Stimulated activated CD8-positive, alpha-beta memory T cell treated with anti-CD3 and anti-CD28 coated beads, Interleukin-15, amount 100 ng/mL, for 48 hours (primary cell): Measurements from ENCODE around the gene BACE2.
"Not testable (repeated sequence)": the region's sequence is repeated elsewhere in the genome, so short reads cannot be mapped to it uniquely, and the experiment has no call there.

Experiments
- DNase-seq, 2 donors: peaks; one replicate each; pipeline ENCODE4 v3.0.0-alpha.2; 2020; ENCODE audit warnings: low read depth in 2 of 2

The BACE2 gene

DNA sequence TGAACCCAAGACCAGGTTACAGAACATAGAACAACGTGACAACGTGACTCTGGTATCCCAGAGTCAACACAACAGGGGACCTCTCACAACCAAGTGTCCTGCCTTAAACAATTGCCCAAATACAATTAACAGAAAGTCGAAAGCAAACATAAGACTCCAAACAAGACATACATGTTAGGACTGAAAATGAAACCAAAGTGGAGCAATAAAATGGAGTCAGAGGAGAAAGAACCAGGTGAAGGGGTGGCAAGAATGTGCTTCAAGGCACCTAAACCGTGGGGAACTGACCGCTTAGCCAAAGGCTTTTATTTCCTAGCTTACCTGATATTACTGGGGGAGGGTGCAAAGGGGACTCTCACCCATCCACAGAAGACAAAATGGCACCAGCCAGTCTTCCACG, 17.8 kb downstream of the BACE2 start:
- DNase-seq = no peak

- no peak for DNase-seq
Measured at GRCh38 chr21:41186755-41187536, 19.0 kb downstream of the BACE2 start.

DNA sequence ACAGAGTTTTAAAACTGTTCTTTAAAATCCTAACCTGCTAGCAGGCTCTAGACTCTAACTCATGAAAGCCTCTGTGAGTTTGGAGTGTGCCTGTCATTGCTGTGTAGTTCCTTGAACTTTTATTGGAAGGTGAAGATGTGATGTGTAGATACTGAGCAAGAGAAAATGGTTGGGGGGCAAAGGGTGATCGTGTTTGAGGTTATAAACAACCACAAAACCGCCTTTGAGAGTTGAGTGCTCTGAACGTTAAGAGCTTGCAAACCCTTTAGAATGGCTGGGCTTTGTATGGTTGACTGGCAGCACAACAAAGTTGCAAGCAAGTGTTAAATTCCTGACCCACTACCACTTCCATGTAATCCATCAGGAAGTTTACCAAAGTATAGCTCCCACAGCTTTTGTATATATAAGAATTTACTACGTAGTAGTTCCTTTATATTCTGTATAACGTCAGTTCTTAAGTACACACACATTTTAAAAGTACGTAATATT, 19.6 kb downstream of the BACE2 start:
- DNase-seq = no peak

GRCh38 chr21:41188486-41189149, 20.7 kb downstream of the BACE2 start:
- no peak for DNase-seq

DNA sequence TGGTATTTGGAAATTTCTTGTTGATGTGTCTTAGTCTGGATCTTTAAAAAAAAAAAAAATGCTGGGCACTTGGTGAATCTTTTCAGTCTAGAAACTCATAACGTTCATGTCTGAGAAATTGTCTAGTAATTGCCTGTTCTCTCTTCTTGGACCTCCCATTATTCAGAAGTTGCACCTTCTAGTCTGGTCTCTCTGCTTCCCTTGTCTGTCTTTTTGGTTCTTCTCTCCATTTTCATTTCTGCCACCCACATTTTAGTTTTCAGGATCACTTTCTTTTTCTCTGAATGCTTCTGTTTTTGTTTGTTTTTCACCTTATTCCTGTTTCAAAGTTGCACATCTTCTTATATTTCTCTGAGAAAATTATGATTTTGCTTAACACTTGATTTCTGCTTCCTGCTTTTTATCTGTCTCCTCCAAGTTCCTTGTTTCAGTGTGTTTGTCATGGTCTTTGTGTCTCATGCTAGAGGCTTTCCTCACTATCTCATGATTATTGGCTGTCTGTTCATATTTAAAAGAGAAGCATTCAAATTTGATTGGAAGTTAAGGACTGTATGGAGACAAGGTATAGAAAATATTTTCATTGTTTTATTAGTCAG, 21.3 kb downstream of the BACE2 start:
- no peak for DNase-seq

DNA sequence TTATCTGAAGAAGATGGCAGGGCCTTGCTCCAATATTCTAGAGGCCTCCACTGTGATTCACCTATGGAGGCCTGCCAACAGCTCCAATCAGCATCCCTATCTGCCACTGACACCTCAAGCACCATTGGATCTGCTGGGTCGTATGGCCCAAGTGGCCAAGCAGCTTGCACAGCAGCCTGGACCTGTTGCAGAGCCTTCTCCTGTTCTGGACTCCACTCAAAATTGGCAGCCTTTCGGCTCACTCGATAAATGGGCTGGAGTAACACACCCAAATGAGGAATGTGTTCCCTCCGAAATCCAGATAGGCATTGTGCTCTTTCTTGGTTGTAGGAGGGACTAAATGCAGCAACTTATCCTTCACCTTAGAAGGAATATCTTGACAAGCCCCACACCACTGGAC, 24.6 kb downstream of the BACE2 start:
- DNase-seq = not testable (repeated sequence)

DNA sequence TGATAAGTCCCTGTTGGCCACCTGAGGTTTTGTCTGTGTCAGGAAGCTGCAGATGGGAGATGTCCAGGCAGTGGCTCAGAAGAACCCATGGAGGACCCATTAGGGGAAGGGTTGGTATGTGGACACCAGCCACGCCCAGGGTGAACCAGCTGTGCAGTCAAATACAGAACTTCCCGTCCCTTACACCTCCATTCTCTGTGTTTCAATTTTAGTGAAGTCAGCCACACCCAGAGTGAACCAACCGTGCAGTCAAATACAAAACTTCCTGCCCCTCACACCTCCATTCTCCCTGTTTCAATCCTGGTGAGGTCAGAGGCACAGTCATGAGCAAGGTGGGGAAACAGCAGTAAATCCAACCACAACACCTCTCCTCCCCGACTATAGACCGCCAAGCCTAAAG, 27.4 kb downstream of the BACE2 start:
- no peak for DNase-seq

GRCh38 chr21:41196993-41197392, 29.0 kb downstream of the BACE2 start:
- DNase-seq = no peak

DNA sequence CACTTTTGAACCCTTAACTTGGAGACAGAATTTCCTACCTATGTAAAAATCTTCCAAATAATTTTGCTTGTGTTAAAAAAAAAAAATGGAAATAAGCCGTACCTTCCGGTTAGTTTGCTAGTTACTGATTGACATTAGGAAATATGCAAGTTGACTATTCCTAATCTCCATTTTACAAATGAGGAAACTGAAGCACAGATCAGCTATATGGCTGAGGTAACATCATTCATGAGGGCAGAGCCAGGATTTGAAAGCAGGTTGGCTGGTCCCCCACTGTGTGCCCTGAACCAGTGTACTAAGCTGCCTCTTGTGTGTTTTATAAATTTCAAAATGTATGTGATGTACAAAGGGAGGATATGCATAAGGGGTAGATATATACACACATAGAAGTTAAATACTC, 29.6 kb downstream of the BACE2 start:
- DNase-seq = no peak

GRCh38 chr21:41198647-41199046, 30.7 kb downstream of the BACE2 start:
- not testable (repeated sequence) for DNase-seq

GRCh38 chr21:41199123-41199522, 31.2 kb downstream of the BACE2 start:
- no peak for DNase-seq

DNA sequence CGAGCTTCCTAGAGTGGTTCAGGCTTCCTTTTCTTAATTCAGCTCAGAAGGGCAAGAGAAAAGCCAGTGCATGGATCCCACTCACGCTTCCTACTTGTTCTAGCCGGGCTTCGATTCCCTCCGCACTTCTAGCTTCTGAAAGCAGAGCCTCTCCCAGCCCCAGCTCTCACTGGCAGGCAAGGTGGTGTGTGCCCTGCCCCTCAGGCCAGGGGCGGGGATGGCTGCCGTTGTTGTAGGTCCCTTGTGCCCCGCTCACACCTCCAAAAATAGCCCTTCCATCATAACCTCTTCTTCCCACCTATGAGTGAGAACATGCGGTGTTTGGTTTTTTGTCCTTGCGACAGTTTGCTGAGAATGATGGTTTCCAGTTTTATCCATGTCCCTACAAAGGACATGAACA, 31.6 kb downstream of the BACE2 start:
- no peak for DNase-seq

DNA sequence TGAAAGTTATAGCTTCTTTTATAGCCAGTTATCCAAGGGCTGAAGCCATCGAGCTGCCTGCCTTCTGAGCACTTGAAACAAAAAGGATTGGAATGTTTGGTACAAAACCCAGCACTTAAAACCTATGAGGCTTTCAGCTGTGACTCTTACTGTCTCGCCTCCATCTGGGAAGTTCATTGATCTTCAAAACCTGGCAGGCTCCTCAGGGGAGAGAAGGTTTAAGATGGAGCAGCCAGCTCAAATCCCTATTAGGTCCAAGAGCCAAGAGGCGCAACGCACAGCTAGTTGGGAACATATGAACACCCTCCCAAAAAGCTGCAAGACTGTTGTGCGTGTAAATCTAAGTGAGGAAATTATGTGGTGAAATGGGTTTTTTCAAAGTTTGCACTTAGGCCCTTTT, 33.4 kb downstream of the BACE2 start:
- DNase-seq = no peak

DNA sequence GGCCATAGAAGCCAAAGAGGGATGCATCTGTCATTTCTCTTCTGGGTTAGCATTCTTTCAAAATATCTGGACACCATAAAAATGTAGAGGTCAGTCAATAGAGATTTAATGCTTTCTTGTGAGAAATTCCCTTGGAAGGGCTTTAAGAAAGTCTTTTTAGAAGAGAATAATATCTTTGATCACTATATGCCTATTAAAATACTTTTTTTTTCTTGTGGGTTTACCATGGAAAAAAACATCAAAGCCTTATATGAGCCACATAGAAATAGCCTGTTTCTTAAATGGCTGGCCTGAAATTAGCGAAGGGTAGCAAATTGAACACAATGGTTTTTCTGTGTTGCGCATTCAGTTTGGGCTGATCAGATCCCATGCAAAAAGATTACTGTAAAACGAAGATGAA, 36.8 kb downstream of the BACE2 start:
- no peak for DNase-seq

- DNase-seq = no peak
Measured at GRCh38 chr21:41207401-41208375, 39.7 kb downstream of the BACE2 start.

- DNase-seq = no peak
Measured at GRCh38 chr21:41208376-41208763, 40.4 kb downstream of the BACE2 start.

DNA sequence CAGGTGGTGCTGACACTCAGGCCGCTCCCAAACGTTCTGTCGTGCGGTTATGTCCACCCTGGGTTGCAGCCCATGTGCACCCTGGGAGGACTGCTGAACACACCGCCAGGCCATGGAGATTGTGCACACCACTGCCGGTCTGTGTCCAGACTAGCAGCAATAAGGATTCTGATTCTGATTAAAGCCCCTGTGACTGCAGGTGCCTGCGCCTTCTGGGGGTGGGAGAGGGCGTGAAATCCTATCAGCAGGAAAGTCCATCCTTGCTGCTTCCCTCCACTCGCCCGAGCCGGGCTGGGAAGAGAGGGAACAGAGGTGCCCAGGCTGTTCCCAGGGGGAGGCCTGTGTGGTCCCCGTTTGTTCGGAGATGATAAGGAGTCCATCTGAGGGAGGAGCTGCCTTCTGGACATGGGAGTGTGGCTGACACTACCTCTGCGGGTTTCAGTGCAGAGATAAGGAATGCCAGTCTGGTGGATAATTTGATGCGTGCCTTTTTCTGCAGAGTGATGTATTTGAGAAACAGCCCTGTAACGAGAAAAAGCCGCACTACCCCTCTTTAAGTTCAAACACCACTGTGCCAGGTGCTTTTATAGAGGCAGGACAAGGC, 41.2 kb downstream of the BACE2 start:
- no peak for DNase-seq

DNA sequence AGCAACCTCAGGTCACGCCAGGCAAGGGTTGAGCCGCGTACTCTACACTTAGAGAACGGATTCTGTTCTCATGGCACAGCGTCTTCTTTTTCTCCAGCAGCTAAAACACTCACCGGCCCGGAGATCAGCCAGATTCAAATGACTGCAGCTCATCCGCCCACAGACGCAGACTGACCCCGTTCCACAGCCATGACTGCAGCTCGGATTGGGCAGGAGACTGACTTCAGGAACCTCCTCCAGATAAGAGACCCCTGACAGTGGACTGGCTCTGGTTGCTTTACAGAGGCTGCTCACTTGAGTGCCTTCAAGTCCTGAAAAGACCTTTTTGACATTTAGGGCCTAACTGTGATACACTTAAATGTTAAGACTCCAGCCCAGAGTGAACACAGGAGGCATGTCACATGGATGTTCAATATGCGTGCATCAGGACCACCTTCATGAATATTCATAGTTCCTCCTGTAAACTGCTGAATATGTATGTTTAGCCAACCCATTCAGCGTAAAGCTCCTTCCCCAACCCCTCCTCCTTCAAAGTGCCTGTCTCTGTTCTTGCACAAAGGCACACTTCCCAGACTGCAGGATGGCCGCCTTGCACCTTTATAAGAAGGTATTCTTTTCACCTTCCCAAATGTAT, 42.6 kb downstream of the BACE2 start:
- no peak for DNase-seq

GRCh38 chr21:41211060-41211805, 43.3 kb downstream of the BACE2 start:
- DNase-seq = no peak

- no peak for DNase-seq
Measured at GRCh38 chr21:41213021-41213420, 45.1 kb downstream of the BACE2 start.
